ENCODE results near the gene PAWR.

Gene PAWR

GRCh38 chr12:79553863-79554574 lies 136.7 kb downstream of the PAWR start:
- H3K4me3 ChIP-seq (ENCODE audit: low read depth, low read length): no peak overlapping the region
- no peak for TF ChIP-seq CTCF (IDR thresholded peaks at IDR 0.05; ENCODE audit: control insufficient read depth, extremely low read depth, insufficient read depth)
- no peak for DNase-seq (ENCODE audit: low read depth)

GRCh38 chr12:79552192-79552591 lies 138.6 kb downstream of the PAWR start:
- no peak for TF ChIP-seq CTCF (IDR thresholded peaks at IDR 0.05; ENCODE audit: control insufficient read depth, extremely low read depth, insufficient read depth)
- no peak overlapping the region for H3K4me3 ChIP-seq (ENCODE audit: low read depth, low read length)
- no peak for DNase-seq (ENCODE audit: low read depth)

- TF ChIP-seq CTCF (IDR thresholded peaks at IDR 0.05; ENCODE audit: control insufficient read depth, extremely low read depth, insufficient read depth): no peak
- no peak overlapping the region for H3K4me3 ChIP-seq (ENCODE audit: low read depth, low read length)
- no peak for DNase-seq (ENCODE audit: low read depth)
Measured at GRCh38 chr12:79549531-79550271, 141.1 kb downstream of the PAWR start.

- no peak for DNase-seq (ENCODE audit: low read depth)
- TF ChIP-seq CTCF (IDR thresholded peaks at IDR 0.05; ENCODE audit: control insufficient read depth, extremely low read depth, insufficient read depth): no peak
- H3K4me3 ChIP-seq (ENCODE audit: low read depth, low read length): no peak overlapping the region
Measured at GRCh38 chr12:79548610-79548924, 142.2 kb downstream of the PAWR start.

- peak; percentile 66 for TF ChIP-seq CTCF (IDR thresholded peaks at IDR 0.05; ENCODE audit: control insufficient read depth, extremely low read depth, insufficient read depth)
- no peak overlapping the region for H3K4me3 ChIP-seq (ENCODE audit: low read depth, low read length)
- no peak for DNase-seq (ENCODE audit: low read depth)
Measured at GRCh38 chr12:79547735-79548609, 142.8 kb downstream of the PAWR start.

- DNase-seq (ENCODE audit: low read depth): no peak
- H3K4me3 ChIP-seq (ENCODE audit: low read depth, low read length): no peak overlapping the region
- no peak for TF ChIP-seq CTCF (IDR thresholded peaks at IDR 0.05; ENCODE audit: control insufficient read depth, extremely low read depth, insufficient read depth)
Measured at GRCh38 chr12:79547044-79547734, 143.6 kb downstream of the PAWR start.

All from LNCaP clone FGC (cell line).